IMR-90 (cell line): ENCODE results near the gene PDE8B. TPM values are rescaled to one million over a fixed set of nuclear protein-coding genes. Genes with fewer than 3 reads are reported as not detected.

Source experiments
- ATAC-seq: fragments of 200-7000 bp; cut with Tn5 transposase; 2 replicates; pipeline ENCODE4 v1.9.1; 2020; ENCODE audit warnings: low read depth, mild to moderate bottlenecking, moderate library complexity
- BruUV-seq: library from RNA; stranded (reverse); fragments of 400-500 nt; replicated peaks from 2 replicates; lab custom pipeline; 2021; lab: Mats Ljungman, UMichigan
- CTCF ChIA-PET: fragments of 300-600 bp; formaldehyde crosslinking; extraction: SDS; loops from one replicate; lab custom pipeline; 2021; ENCODE audit warnings: antibody characterized with exemption; lab: Yijun Ruan, JAX
- POLR2A ChIA-PET: fragments of 300-600 bp; sonication (Branson Sonifier 250); formaldehyde crosslinking; loops from one replicate; lab custom pipeline; 2022; ENCODE audit warnings: antibody characterized with exemption; ENCODE audit not compliant: unreplicated experiment; lab: Charles Lee
- DNase-seq: peaks from one replicate; pipeline ENCODE4 v3.0.0; 2013
- H2AFZ ChIP-seq: replicated peaks from 2 replicates; pipeline ENCODE3; 2013; ENCODE audit warnings: low read length, mild to moderate bottlenecking; ENCODE audit not compliant: poor library complexity
- H2AK5ac ChIP-seq: 2 replicates; pipeline ENCODE4 v1.6.1; 2013; ENCODE audit warnings: low read depth, low read length, inconsistent platforms
- H2AK9ac ChIP-seq: replicated peaks from 2 replicates; pipeline ENCODE3; 2013; ENCODE audit warnings: mild to moderate bottlenecking, low read depth, low read length, moderate library complexity; ENCODE audit not compliant: poor library complexity
- H2BK120ac ChIP-seq: 2 replicates; pipeline ENCODE4 v1.6.1; 2013; ENCODE audit warnings: low read depth, low read length, inconsistent platforms
- H2BK15ac ChIP-seq: 3 replicates; pipeline ENCODE4 v1.6.1; 2013; ENCODE audit warnings: low read depth, low read length, inconsistent platforms
- H2BK20ac ChIP-seq: 2 replicates; pipeline ENCODE4 v1.6.1; 2013; ENCODE audit warnings: low read depth, mild to moderate bottlenecking, inconsistent platforms, low read length, moderate library complexity
- H2BK5ac ChIP-seq: 2 replicates; pipeline ENCODE4 v1.6.1; 2013; ENCODE audit warnings: mild to moderate bottlenecking, low read depth, low read length, inconsistent platforms; ENCODE audit not compliant: poor library complexity, severe bottlenecking
- H3K14ac ChIP-seq: replicated peaks from 2 replicates; pipeline ENCODE4 v1.6.1; 2013; ENCODE audit warnings: low read depth, low read length, inconsistent platforms
- H3K18ac ChIP-seq: 2 replicates; pipeline ENCODE4 v1.6.1; 2013; ENCODE audit warnings: low read depth, low read length, control low read depth
- H3K23ac ChIP-seq: 2 replicates; pipeline ENCODE4 v1.6.1; 2013; ENCODE audit warnings: low read depth, low read length, inconsistent platforms
- H3K27ac ChIP-seq: 2 replicates; pipeline ENCODE4 v1.5.1; 2013; ENCODE audit warnings: mild to moderate bottlenecking, control low read depth, low read length; ENCODE audit not compliant: insufficient read depth
- H3K27me3 ChIP-seq: 2 replicates; pipeline ENCODE4 v1.6.1; 2013; ENCODE audit warnings: low read length; ENCODE audit not compliant: control insufficient read depth, insufficient read depth
- H3K36me3 ChIP-seq: 2 replicates; pipeline ENCODE4 v1.6.1; 2013; ENCODE audit warnings: low read length, mixed read lengths; ENCODE audit not compliant: control insufficient read depth, insufficient read depth
- H3K4ac ChIP-seq: 2 replicates; pipeline ENCODE4 v1.6.1; 2013; ENCODE audit warnings: low read depth, low read length, inconsistent platforms
- H3K4me1 ChIP-seq: 2 replicates; pipeline ENCODE4 v1.6.1; 2013; ENCODE audit warnings: low read length, mixed read lengths; ENCODE audit not compliant: control insufficient read depth, insufficient read depth
- H3K4me2 ChIP-seq: 2 replicates; pipeline ENCODE4 v1.6.1; 2013; ENCODE audit warnings: low read depth, mild to moderate bottlenecking, control low read depth, low read length, moderate library complexity
- H3K4me3 ChIP-seq: 2 replicates; pipeline ENCODE4 v1.5.1; 2013; ENCODE audit warnings: low read depth, mild to moderate bottlenecking, control low read depth, low read length, moderate library complexity; ENCODE audit not compliant: insufficient read depth
- H3K56ac ChIP-seq: 2 replicates; pipeline ENCODE4 v1.6.1; 2013; ENCODE audit warnings: low read length, inconsistent platforms; ENCODE audit not compliant: insufficient read depth; ENCODE audit errors: extremely low read depth
- H3K79me1 ChIP-seq, 2 experiments: 2 replicates each; pipeline ENCODE4 v1.6.1; 2013; ENCODE audit warnings: low read length in 2 of 2, inconsistent platforms in 1 of 2, low read depth in 1 of 2
- H3K9ac ChIP-seq: 2 replicates; pipeline ENCODE4 v1.6.1; 2013; ENCODE audit warnings: low read depth, low read length, control low read depth
- H3K9me1 ChIP-seq: 2 replicates; pipeline ENCODE4 v1.6.1; 2013; ENCODE audit warnings: low read length, inconsistent platforms; ENCODE audit not compliant: insufficient read depth
- H3K9me3 ChIP-seq: 2 replicates; pipeline ENCODE4 v1.6.1; 2013; ENCODE audit warnings: low read length; ENCODE audit not compliant: control insufficient read depth, insufficient read depth
- H4K20me1 ChIP-seq: 2 replicates; pipeline ENCODE4 v1.6.1; 2013; ENCODE audit warnings: low read length, inconsistent platforms; ENCODE audit not compliant: insufficient read depth
- H4K5ac ChIP-seq: 2 replicates; pipeline ENCODE4 v1.6.1; 2013; ENCODE audit warnings: mild to moderate bottlenecking, low read depth, low read length, control low read depth
- H4K8ac ChIP-seq, 2 experiments: 2 replicates each; pipeline ENCODE4 v1.6.1; 2013; ENCODE audit warnings: low read depth in 2 of 2, low read length in 2 of 2, control low read depth in 1 of 2, inconsistent platforms in 1 of 2
- H4K91ac ChIP-seq: 2 replicates; pipeline ENCODE4 v1.6.1; 2013; ENCODE audit warnings: low read depth, low read length, inconsistent platforms; ENCODE audit not compliant: insufficient read depth
- BHLHE40 ChIP-seq: fragments of 150-350 bp; IDR thresholded peaks from 2 replicates; pipeline ENCODE4 v1.6.1; 2016; ENCODE audit warnings: mild to moderate bottlenecking, low read depth, low read length
- CEBPB ChIP-seq: IDR thresholded peaks from 2 replicates; pipeline ENCODE4 v1.6.1; 2012; ENCODE audit warnings: low read depth, low read length, improper control_type of control experiment
- CHD1 ChIP-seq: IDR thresholded peaks from 2 replicates; pipeline ENCODE4 v1.6.1; 2012; ENCODE audit warnings: low read depth, low read length, improper control_type of control experiment
- CTCF ChIP-seq: conservative IDR thresholded peaks from 2 replicates; pipeline ENCODE4 v1.5.1; 2012; ENCODE audit warnings: mild to moderate bottlenecking, low read depth, low read length, improper control_type of control experiment
- ELK1 ChIP-seq: fragments of 150-350 bp; IDR thresholded peaks from 2 replicates; pipeline ENCODE4 v1.6.1; 2016; ENCODE audit warnings: low read depth, mild to moderate bottlenecking, low read length, moderate library complexity, borderline replicate concordance
- FOS ChIP-seq: fragments of 150-350 bp; IDR thresholded peaks from 2 replicates; pipeline ENCODE4 v1.6.1; 2016; ENCODE audit warnings: low read depth, low read length
- MAFK ChIP-seq: IDR thresholded peaks from 2 replicates; pipeline ENCODE4 v1.6.1; 2012; ENCODE audit warnings: low read depth, low read length, improper control_type of control experiment
- MAZ ChIP-seq: IDR thresholded peaks from 2 replicates; pipeline ENCODE4 v1.6.1; 2012; ENCODE audit warnings: low read depth, mild to moderate bottlenecking, low read length, improper control_type of control experiment, moderate library complexity, borderline replicate concordance
- MXI1 ChIP-seq: IDR thresholded peaks from 2 replicates; pipeline ENCODE4 v1.6.1; 2012; ENCODE audit warnings: low read depth, mild to moderate bottlenecking, low read length, moderate library complexity, borderline replicate concordance
- NFE2L2 ChIP-seq: fragments of 150-350 bp; IDR thresholded peaks from 2 replicates; pipeline ENCODE4 v1.6.1; 2016; ENCODE audit warnings: low read depth, mild to moderate bottlenecking, low read length
- POLR2A ChIP-seq: IDR thresholded peaks from 2 replicates; pipeline ENCODE4 v1.6.1; 2012; ENCODE audit warnings: mild to moderate bottlenecking, low read depth, low read length
- RAD21 ChIP-seq: IDR thresholded peaks from 2 replicates; pipeline ENCODE4 v1.6.1; 2012; ENCODE audit warnings: low read length, improper control_type of control experiment
- RCOR1 ChIP-seq: IDR thresholded peaks from 2 replicates; pipeline ENCODE4 v1.6.1; 2012; ENCODE audit warnings: mild to moderate bottlenecking, low read length, improper control_type of control experiment; ENCODE audit not compliant: insufficient replicate concordance
- RFX5 ChIP-seq: IDR thresholded peaks from 2 replicates; pipeline ENCODE4 v1.8.0; 2012; ENCODE audit warnings: low read depth, mild to moderate bottlenecking, low read length, moderate library complexity
- SMC3 ChIP-seq: fragments of 150-350 bp; IDR thresholded peaks from 2 replicates; pipeline ENCODE4 v1.6.1; 2016; ENCODE audit warnings: low read depth, mild to moderate bottlenecking, antibody characterized with exemption, low read length, moderate library complexity
- USF2 ChIP-seq: fragments of 150-350 bp; IDR thresholded peaks from 2 replicates; pipeline ENCODE4 v1.6.1; 2017; ENCODE audit warnings: mild to moderate bottlenecking, antibody characterized with exemption, low read length, low read depth
- WGBS, 2 experiments: methylation state at CpG; one replicate each; pipeline versions ENCODE4 v1.1.5 to v1.1.7; 2013; ENCODE audit warnings: missing lambda C conversion rate in 2 of 2; ENCODE audit not compliant: insufficient read length in 1 of 2; ENCODE audit errors: extremely low coverage in 2 of 2; 5-methylcytosine and 5-hydroxymethylcytosine counted together
- dilution Hi-C: fragments of 300-500 bp; cut with HindIII; formaldehyde crosslinking; loops from one replicate; pipeline ENCODE4 v1.14.3; 2018; ENCODE audit warnings: low sequenced_read_pairs; ENCODE audit not compliant: unreplicated experiment
- in situ Hi-C: fragments of 300-500 bp; cut with MboI; formaldehyde crosslinking; loops from 3 replicates; pipeline ENCODE4 v1.14.3; 2019; ENCODE audit warnings: low sequenced_read_pairs, inconsistent platforms, mixed read lengths
- intact Hi-C: fragments of 100-400 bp; cut with micrococcal nuclease; formaldehyde crosslinking; loops from 2 replicates; pipeline ENCODE4 v1.10.0; 2022
- polyA plus RNA-seq, 3 experiments: library from polyadenylated mRNA; depleted of rRNA; stranded (reverse); fragments of >200 nt; gene quantifications; 2 replicates each; pipeline ENCODE4 v1.2.3, GENCODE V29; 2012; ENCODE audit warnings: low replicate concordance in 1 of 3
- total RNA-seq: library from RNA; depleted of rRNA; stranded (reverse); fragments of >200 nt; gene quantifications from 2 replicates; pipeline ENCODE4 v1.2.3, GENCODE V29; 2012

Gene PDE8B
- total and polyA plus RNA-seq, 2 of the 4 experiments (the other 2 are of a cell fraction): under 0.01 to 0.03 TPM

- H3K9me1 ChIP-seq: no peaks in the 10 kb centered on the region
These were observed 52.2 kb downstream of the PDE8B start for GRCh38 chr5:77262697-77263096.

More at GRCh38 chr5:77262697-77263096, 52.2 kb downstream of the PDE8B start:
- Histone ChIP-seq H3K4me3 (no peak overlapping the region), H3K56ac (no peak overlapping the region), H3K18ac (no peak overlapping the region), H2BK120ac (no peak overlapping the region), H3K27me3 (peaks cover 8% of the 10 kb centered on the region), H4K8ac (no peak overlapping the region), H2BK15ac (no peak overlapping the region), H2AFZ (no peak overlapping the region), H2AK5ac (no peak overlapping the region), H4K20me1 (no peaks in the 10 kb centered on the region), H3K4me2 (no peak overlapping the region), H2AK9ac (no peak overlapping the region), H3K4ac (no peak overlapping the region), H3K27ac (no peak overlapping the region), H3K9ac (no peak overlapping the region), H2BK20ac (no peak overlapping the region), H3K9me3 (no peaks in the 10 kb centered on the region), H4K91ac (no peak overlapping the region), H2BK5ac (no peak overlapping the region), H3K23ac (no peak overlapping the region), H3K79me1 (no peaks in the 10 kb centered on the region), H3K4me1 (no peaks in the 10 kb centered on the region; the same call in 1 of the 2 replicates), H3K36me3 (no peaks in the 10 kb centered on the region), H3K14ac (no peak overlapping the region), H4K5ac (no peak overlapping the region)
- DNase-seq (no peak), ATAC-seq (no peak)
- in situ Hi-C loops: no loop called here
- BruUV-seq: no TSS peak
- POLR2A ChIA-PET: no interaction called here
- WGBS, 2 experiments: no CpG with 5 or more reads among the region's 1 CpG
- intact Hi-C loops: no loop called here
- dilution Hi-C loops: no loop called here
- CTCF ChIA-PET: no interaction called here
- TF ChIP-seq MAFK (no peak), MAZ (no peak), CEBPB (no peak), FOS (no peak), POLR2A (no peak), RCOR1 (no peak), CTCF (no peak), ELK1 (no peak), RAD21 (no peak), SMC3 (no peak), BHLHE40 (no peak), CHD1 (no peak), NFE2L2 (no peak), MXI1 (no peak), USF2 (no peak), RFX5 (no peak)
